Neural progenitor cell (in vitro differentiated cells): ENCODE measurements around the gene YY2. TPM values are rescaled to one million over a fixed set of nuclear protein-coding genes. Genes with fewer than 3 reads are reported as not detected.

Experiments used
- DNase-seq: peaks from one replicate; pipeline ENCODE4 v3.0.0-alpha.2; 2016; ENCODE audit warnings: low spot score
- H2AFZ ChIP-seq: fragments of 200-600 bp; sonication (generic); replicated peaks from 2 replicates; pipeline ENCODE4 v1.6.1; 2016; ENCODE audit warnings: antibody characterized with exemption
- H3F3A ChIP-seq: fragments of 200-600 bp; sonication (generic); 2 replicates; pipeline ENCODE4 v1.6.1; 2016; ENCODE audit warnings: antibody characterized with exemption, low read depth
- H3K27ac ChIP-seq: fragments of 200-600 bp; sonication (generic); 2 replicates; pipeline ENCODE4 v1.5.1; 2016; ENCODE audit warnings: mild to moderate bottlenecking
- H3K27me3 ChIP-seq: fragments of 200-600 bp; sonication (generic); 2 replicates; pipeline ENCODE4 v1.6.1; 2016; ENCODE audit warnings: mild to moderate bottlenecking, moderate library complexity
- H3K36me3 ChIP-seq: fragments of 200-600 bp; sonication (generic); 2 replicates; pipeline ENCODE4 v1.5.1; 2016
- H3K4me1 ChIP-seq: fragments of 200-600 bp; sonication (generic); 2 replicates; pipeline ENCODE4 v1.6.1; 2016; ENCODE audit warnings: mixed run types
- H3K4me2 ChIP-seq: fragments of 200-600 bp; sonication (generic); 2 replicates; pipeline ENCODE4 v1.6.1; 2016
- H3K4me3 ChIP-seq: fragments of 200-600 bp; sonication (generic); 2 replicates; pipeline ENCODE4 v1.5.1; 2016
- H3K79me2 ChIP-seq: fragments of 200-600 bp; sonication (generic); 2 replicates; pipeline ENCODE4 v1.6.1; 2016; ENCODE audit warnings: low read depth
- H3K9ac ChIP-seq: fragments of 200-600 bp; sonication (generic); 2 replicates; pipeline ENCODE4 v1.6.1; 2016
- H3K9me3 ChIP-seq: fragments of 200-600 bp; sonication (generic); 2 replicates; pipeline ENCODE4 v1.5.1; 2016; ENCODE audit warnings: low read depth
- H4K20me1 ChIP-seq: fragments of 200-600 bp; sonication (generic); 2 replicates; pipeline ENCODE4 v1.6.1; 2016; ENCODE audit warnings: low read depth
- H3K27ac Mint-ChIP-seq: 3 replicates; pipeline ENCODE4 v1.8.0; 2021; ENCODE audit warnings: mixed read lengths
- H3K27me3 Mint-ChIP-seq: 2 replicates; pipeline ENCODE4 v1.8.0; 2022; ENCODE audit warnings: low read depth, mild to moderate bottlenecking, inconsistent platforms, moderate library complexity, mixed read lengths; ENCODE audit not compliant: insufficient read depth
- H3K36me3 Mint-ChIP-seq: 3 replicates; pipeline ENCODE4 v1.8.0; 2021; ENCODE audit warnings: mixed read lengths
- H3K4me1 Mint-ChIP-seq: 3 replicates; pipeline ENCODE4 v1.8.0; 2021; ENCODE audit warnings: mixed read lengths
- H3K4me3 Mint-ChIP-seq: 3 replicates; pipeline ENCODE4 v1.8.0; 2021; ENCODE audit warnings: mild to moderate bottlenecking, moderate library complexity, mixed read lengths
- H3K9me3 Mint-ChIP-seq: 3 replicates; pipeline ENCODE4 v1.8.0; 2020; ENCODE audit warnings: mixed read lengths
- EZH2 ChIP-seq: fragments of 200-600 bp; sonication (generic); IDR thresholded peaks from 2 replicates; pipeline ENCODE4 v1.6.1; 2017; ENCODE audit warnings: antibody characterized with exemption, mild to moderate bottlenecking, moderate library complexity
- EZH2phosphoT487 ChIP-seq: fragments of 200-600 bp; sonication (generic); IDR thresholded peaks from 2 replicates; pipeline ENCODE4 v1.6.1; 2017; ENCODE audit warnings: antibody characterized with exemption
- total RNA-seq: library from RNA; depleted of rRNA; stranded (reverse); fragments of >200 nt; gene quantifications from 2 replicates; pipeline ENCODE4 v1.2.3, GENCODE V29; 2015; ENCODE audit warnings: low replicate concordance
- TF ChIP-seq, protein P1 (sequence below): fragments of 200-600 bp; sonication (generic); IDR thresholded peaks from 2 replicates; pipeline ENCODE4 v1.5.1; 2017; ENCODE audit warnings: antibody characterized with exemption, mild to moderate bottlenecking

The YY2 gene
- total RNA-seq, 1 donor from 2014 or later, result 0.22 TPM

DNA sequence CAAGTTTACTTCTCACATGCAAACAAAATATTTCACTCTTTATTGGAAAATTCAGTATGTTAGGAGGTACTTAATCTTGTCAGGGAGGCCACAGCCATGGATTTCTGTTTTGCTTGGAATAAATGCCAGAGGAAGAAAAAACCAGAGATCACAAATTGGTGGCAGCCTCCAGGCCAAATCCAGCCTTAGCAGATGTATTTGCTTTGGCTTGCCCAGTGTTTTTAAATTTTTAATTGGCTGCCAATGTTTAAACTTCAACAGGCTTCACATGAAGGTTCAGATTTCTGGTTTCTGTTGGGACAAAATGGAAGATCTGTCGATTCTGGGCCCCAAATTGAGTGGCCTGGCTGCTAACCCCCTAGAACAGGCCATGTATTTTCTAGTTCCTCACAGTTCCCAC, 19.2 kb downstream of the YY2 start:
- no peaks in the 10 kb centered on the region for H3K4me1 ChIP-seq
- Mint-ChIP-seq H3K36me3 (peaks cover 3% of the 10 kb centered on the region), H3K9me3 (no peaks in the 10 kb centered on the region), H3K27ac (no peak overlapping the region), H3K27me3 (no peaks in the 10 kb centered on the region), H3K4me1 (no peaks in the 10 kb centered on the region), H3K4me3 (no peak overlapping the region)
- no peaks in the 10 kb centered on the region for H4K20me1 ChIP-seq
- H2AFZ ChIP-seq, result no peak overlapping the region
- no peaks in the 10 kb centered on the region for H3K27me3 ChIP-seq
- no peak for DNase-seq
- no peak overlapping the region for H3K27ac ChIP-seq
- no peaks in the 10 kb centered on the region for H3F3A ChIP-seq
- TF ChIP-seq, protein P1, sequence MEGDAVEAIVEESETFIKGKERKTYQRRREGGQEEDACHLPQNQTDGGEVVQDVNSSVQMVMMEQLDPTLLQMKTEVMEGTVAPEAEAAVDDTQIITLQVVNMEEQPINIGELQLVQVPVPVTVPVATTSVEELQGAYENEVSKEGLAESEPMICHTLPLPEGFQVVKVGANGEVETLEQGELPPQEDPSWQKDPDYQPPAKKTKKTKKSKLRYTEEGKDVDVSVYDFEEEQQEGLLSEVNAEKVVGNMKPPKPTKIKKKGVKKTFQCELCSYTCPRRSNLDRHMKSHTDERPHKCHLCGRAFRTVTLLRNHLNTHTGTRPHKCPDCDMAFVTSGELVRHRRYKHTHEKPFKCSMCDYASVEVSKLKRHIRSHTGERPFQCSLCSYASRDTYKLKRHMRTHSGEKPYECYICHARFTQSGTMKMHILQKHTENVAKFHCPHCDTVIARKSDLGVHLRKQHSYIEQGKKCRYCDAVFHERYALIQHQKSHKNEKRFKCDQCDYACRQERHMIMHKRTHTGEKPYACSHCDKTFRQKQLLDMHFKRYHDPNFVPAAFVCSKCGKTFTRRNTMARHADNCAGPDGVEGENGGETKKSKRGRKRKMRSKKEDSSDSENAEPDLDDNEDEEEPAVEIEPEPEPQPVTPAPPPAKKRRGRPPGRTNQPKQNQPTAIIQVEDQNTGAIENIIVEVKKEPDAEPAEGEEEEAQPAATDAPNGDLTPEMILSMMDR, result no peak
- no peak for TF ChIP-seq EZH2
- TF ChIP-seq EZH2phosphoT487, result no peak
- H3K4me2 ChIP-seq, result no peak overlapping the region
- no peaks in the 10 kb centered on the region for H3K9me3 ChIP-seq
- no peaks in the 10 kb centered on the region for H3K36me3 ChIP-seq
- no peak overlapping the region for H3K9ac ChIP-seq
- no peak overlapping the region for H3K4me3 ChIP-seq
- H3K79me2 ChIP-seq, result no peaks in the 10 kb centered on the region

DNA sequence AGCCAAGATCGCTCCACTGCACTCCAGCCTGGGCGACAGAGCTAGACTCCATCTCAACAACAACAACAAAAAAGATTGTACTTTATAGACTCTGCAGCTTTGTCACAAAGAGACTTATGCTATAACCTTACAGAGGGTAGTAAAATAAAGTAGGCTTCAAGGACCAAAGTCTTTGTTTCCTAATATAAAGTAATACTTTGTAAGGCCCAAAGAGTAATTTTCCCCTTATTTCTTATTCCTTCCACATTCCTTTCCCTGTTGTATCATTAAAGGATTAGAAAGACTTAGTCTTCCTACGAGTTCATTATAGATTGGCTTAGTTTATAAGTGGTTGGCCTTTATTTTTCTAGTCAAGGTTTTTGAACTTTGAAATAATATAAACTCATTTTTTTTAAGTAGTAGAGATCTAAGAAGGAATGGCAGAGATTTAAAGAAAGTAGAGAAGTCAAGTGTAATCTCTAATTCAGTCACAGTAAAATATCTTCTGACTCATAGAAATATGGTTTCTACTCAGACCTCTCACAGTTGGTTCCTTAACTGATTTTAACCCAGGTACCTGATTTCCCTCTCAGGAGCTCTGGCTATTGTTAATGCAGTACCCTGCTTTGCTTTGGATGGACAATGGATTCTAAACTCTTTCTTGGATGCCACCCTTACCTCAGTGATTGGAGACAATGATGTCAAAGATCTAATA, 26.2 kb downstream of the YY2 start:
- H3K36me3 ChIP-seq, result no peaks in the 10 kb centered on the region
- H3K27me3 Mint-ChIP-seq, result no peaks in the 10 kb centered on the region
- H3K27ac Mint-ChIP-seq, result no peak overlapping the region
- H3K9me3 Mint-ChIP-seq, result no peaks in the 10 kb centered on the region
- TF ChIP-seq EZH2 (no peak), EZH2phosphoT487 (no peak)
- TF ChIP-seq, protein P1, result no peak
- peaks cover 18% of the 10 kb centered on the region for H3K36me3 Mint-ChIP-seq
- H3K4me1 Mint-ChIP-seq, result peaks cover 22% of the 10 kb centered on the region
- H3K4me3 ChIP-seq, result no peak overlapping the region
- no peaks in the 10 kb centered on the region for H3F3A ChIP-seq
- H3K9ac ChIP-seq, result no peak overlapping the region
- H3K4me3 Mint-ChIP-seq, result no peak overlapping the region
- no peak overlapping the region for H3K4me2 ChIP-seq
- no peaks in the 10 kb centered on the region for H4K20me1 ChIP-seq
- no peak for DNase-seq
- peaks cover 4% of the 10 kb centered on the region for H3K9me3 ChIP-seq
- H2AFZ ChIP-seq, result no peak overlapping the region
- no peaks in the 10 kb centered on the region for H3K27me3 ChIP-seq
- no peaks in the 10 kb centered on the region for H3K79me2 ChIP-seq
- H3K4me1 ChIP-seq, result no peaks in the 10 kb centered on the region
- H3K27ac ChIP-seq, result no peak overlapping the region

DNA sequence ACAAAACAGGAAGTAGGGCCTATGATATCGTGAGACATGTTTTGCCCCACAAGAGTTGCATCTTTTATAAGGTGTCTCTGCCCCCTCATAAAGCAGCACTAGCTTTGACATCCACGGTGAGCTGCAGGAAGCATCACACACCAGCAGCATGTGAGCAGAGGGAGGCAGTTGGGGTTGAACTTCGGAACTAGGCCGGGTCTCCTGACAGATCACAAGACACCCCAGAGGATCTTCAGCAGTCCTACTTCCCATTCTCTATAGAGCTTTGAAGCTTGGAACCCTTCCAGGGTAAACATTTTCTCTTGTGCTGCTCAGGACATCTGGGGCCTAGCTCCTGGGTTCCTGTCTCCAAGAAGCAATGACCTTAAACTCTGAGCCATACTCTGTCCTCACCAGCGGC, 27.5 kb downstream of the YY2 start:
- Histone ChIP-seq H3K36me3 (no peaks in the 10 kb centered on the region), H3K27ac (no peak overlapping the region), H3K4me2 (no peak overlapping the region), H3K4me1 (no peaks in the 10 kb centered on the region), H3K79me2 (no peaks in the 10 kb centered on the region), H3K4me3 (no peak overlapping the region), H3K9me3 (peaks cover 4% of the 10 kb centered on the region), H3F3A (no peaks in the 10 kb centered on the region), H3K27me3 (no peaks in the 10 kb centered on the region), H2AFZ (no peak overlapping the region), H3K9ac (no peak overlapping the region), H4K20me1 (no peaks in the 10 kb centered on the region)
- TF ChIP-seq EZH2, result no peak
- TF ChIP-seq, protein P1, result no peak
- TF ChIP-seq EZH2phosphoT487, result no peak
- Mint-ChIP-seq H3K4me1 (peaks cover 22% of the 10 kb centered on the region), H3K27ac (no peak overlapping the region), H3K4me3 (no peak overlapping the region), H3K9me3 (peaks cover 2% of the 10 kb centered on the region), H3K36me3 (peaks cover 18% of the 10 kb centered on the region), H3K27me3 (no peaks in the 10 kb centered on the region)
- DNase-seq, result no peak
